ENCODE results near the gene L1TD1.

Gene L1TD1

DNA sequence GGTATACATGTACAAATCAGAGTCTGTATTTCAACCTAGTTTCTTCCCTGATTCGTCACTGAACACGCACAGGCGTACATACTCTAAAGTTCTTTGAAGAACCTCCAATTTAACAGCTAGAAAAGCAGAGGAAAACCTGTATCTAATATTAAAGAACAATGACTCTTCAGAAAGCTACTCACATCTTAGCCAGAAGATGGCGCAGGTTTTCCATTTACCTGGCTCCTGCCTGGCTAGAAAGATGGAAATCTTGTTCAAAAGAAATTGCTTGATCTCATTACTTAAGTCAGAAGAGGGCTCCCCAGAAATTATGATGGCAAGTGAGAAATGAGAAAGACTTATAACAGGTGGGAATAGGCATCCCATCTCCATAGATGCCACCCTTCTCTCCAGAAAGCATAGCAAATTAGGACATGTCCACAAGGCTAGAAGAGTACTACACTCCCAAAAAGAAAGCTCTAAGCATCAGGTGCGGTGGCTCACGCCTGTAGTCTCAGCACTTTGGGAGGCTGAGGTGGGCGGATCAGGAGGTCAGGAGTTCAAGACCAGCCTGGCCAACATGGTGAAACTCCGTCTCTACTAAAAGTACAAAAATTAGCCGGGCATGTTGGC is 19.0 kb upstream of the L1TD1 start:
- Histone ChIP-seq H3K9me2 (replicated peaks; ENCODE audit: control insufficient read depth, low read length) (no peaks in the 10 kb centered on the region), H3K27ac (ENCODE audit: low read depth, low read length) (no peak overlapping the region), H3K36me3 (ENCODE audit: control insufficient read depth, low read length) (no peaks in the 10 kb centered on the region), H3K4me2 (ENCODE audit: low read length) (no peak overlapping the region), H3K4me1 (ENCODE audit: control insufficient read depth, low read length) (no peaks in the 10 kb centered on the region), H3K4me3 (ENCODE audit: low read length) (no peak overlapping the region), H3K27me3 (ENCODE audit: control insufficient read depth, low read length) (no peaks in the 10 kb centered on the region), H3K9me3 (ENCODE audit: control insufficient read depth, insufficient read depth, low read length) (no peaks in the 10 kb centered on the region), H3F3A (ENCODE audit: control insufficient read depth, insufficient read depth) (no peaks in the 10 kb centered on the region), H4K20me1 (ENCODE audit: control insufficient read depth, insufficient read depth, low read depth, low read length) (no peaks in the 10 kb centered on the region), H3K79me2 (ENCODE audit: control insufficient read depth, low read length) (no peaks in the 10 kb centered on the region)
- TF ChIP-seq EZH2phosphoT487 (IDR thresholded peaks at IDR 0.05; ENCODE audit: borderline replicate concordance, low read length), result no peak
- TF ChIP-seq, protein P1, sequence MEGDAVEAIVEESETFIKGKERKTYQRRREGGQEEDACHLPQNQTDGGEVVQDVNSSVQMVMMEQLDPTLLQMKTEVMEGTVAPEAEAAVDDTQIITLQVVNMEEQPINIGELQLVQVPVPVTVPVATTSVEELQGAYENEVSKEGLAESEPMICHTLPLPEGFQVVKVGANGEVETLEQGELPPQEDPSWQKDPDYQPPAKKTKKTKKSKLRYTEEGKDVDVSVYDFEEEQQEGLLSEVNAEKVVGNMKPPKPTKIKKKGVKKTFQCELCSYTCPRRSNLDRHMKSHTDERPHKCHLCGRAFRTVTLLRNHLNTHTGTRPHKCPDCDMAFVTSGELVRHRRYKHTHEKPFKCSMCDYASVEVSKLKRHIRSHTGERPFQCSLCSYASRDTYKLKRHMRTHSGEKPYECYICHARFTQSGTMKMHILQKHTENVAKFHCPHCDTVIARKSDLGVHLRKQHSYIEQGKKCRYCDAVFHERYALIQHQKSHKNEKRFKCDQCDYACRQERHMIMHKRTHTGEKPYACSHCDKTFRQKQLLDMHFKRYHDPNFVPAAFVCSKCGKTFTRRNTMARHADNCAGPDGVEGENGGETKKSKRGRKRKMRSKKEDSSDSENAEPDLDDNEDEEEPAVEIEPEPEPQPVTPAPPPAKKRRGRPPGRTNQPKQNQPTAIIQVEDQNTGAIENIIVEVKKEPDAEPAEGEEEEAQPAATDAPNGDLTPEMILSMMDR (IDR thresholded peaks at IDR 0.05; ENCODE audit: low read depth, low read length, poor library complexity, severe bottlenecking), result peak; percentile 82

DNA sequence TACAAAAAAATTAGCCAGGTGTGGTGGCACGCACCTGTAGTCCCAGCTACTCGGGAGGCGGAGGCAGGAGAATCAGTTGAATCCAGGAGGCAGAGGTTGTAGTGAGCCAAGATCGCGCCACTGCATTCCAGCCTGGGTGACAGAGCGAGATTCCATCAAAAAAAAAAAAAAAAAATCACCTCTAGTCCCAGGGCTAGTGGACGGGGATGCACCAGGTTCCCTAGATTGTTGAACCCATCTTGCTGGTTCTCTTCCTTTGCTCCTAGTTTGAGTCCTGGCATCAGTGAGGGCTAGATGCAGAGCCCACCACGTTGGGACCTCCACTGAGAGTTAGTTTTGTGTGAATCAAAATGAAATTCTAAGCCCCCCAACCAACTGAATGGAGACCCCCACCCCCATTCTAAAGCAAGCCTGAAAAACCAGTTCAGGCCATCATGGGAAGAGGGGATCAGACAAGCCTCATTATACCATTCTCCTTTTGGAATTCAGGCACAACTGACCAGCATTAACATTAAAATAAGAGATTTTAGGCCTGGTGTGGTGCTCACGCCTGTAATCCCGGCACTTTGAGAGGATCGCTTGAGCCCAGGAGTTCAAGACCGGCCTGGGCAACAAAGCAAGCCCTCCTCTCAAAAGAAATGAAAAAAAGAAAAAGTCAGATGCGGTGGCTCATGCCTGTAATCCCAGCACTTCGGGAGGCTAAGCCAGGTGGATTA is 17.9 kb upstream of the L1TD1 start:
- Histone ChIP-seq H3K27ac (ENCODE audit: low read depth, low read length) (no peak overlapping the region), H3K4me1 (ENCODE audit: control insufficient read depth, low read length) (no peaks in the 10 kb centered on the region), H3K4me2 (ENCODE audit: low read length) (no peak overlapping the region), H3K4me3 (ENCODE audit: low read length) (no peak overlapping the region), H3K9me3 (ENCODE audit: control insufficient read depth, insufficient read depth, low read length) (no peaks in the 10 kb centered on the region), H3F3A (ENCODE audit: control insufficient read depth, insufficient read depth) (no peaks in the 10 kb centered on the region), H3K36me3 (ENCODE audit: control insufficient read depth, low read length) (no peaks in the 10 kb centered on the region), H3K79me2 (ENCODE audit: control insufficient read depth, low read length) (no peaks in the 10 kb centered on the region), H4K20me1 (ENCODE audit: control insufficient read depth, insufficient read depth, low read depth, low read length) (no peaks in the 10 kb centered on the region), H3K9me2 (replicated peaks; ENCODE audit: control insufficient read depth, low read length) (no peaks in the 10 kb centered on the region), H3K27me3 (ENCODE audit: control insufficient read depth, low read length) (0 out of 2 replicates have a peak, but pooled peaks cover 4% of the 10 kb centered on the region)
- TF ChIP-seq, protein P1 (IDR thresholded peaks at IDR 0.05; ENCODE audit: low read depth, low read length, poor library complexity, severe bottlenecking), result no peak
- TF ChIP-seq EZH2phosphoT487 (IDR thresholded peaks at IDR 0.05; ENCODE audit: borderline replicate concordance, low read length), result no peak

DNA sequence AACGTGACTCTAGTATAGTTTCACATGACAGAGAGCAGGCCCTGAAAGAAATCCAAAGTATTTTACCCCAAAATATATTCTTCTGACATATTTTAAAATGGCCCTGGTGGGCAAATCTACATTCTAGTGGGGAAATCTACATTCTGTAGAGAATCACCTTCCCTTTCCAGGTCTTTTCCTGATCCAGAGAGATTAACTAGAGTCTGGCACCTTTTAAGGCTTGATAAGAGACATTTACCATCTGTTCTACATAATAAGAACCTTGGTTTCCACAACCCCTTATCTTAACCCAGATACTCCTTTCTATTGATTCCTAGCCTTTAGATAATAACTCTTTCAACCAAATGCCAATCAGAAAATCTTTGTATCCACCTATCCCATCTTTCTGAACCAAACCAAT is 17.0 kb upstream of the L1TD1 start:
- Histone ChIP-seq H4K20me1 (ENCODE audit: control insufficient read depth, insufficient read depth, low read depth, low read length) (no peaks in the 10 kb centered on the region), H3F3A (ENCODE audit: control insufficient read depth, insufficient read depth) (no peaks in the 10 kb centered on the region), H3K27ac (ENCODE audit: low read depth, low read length) (no peak overlapping the region), H3K79me2 (ENCODE audit: control insufficient read depth, low read length) (no peaks in the 10 kb centered on the region), H3K36me3 (ENCODE audit: control insufficient read depth, low read length) (no peaks in the 10 kb centered on the region), H3K9me2 (replicated peaks; ENCODE audit: control insufficient read depth, low read length) (no peaks in the 10 kb centered on the region), H3K4me3 (ENCODE audit: low read length) (no peak overlapping the region), H3K9me3 (ENCODE audit: control insufficient read depth, insufficient read depth, low read length) (no peaks in the 10 kb centered on the region), H3K4me2 (ENCODE audit: low read length) (no peak overlapping the region), H3K27me3 (ENCODE audit: control insufficient read depth, low read length) (0 out of 2 replicates have a peak, but pooled peaks cover 4% of the 10 kb centered on the region), H3K4me1 (ENCODE audit: control insufficient read depth, low read length) (no peaks in the 10 kb centered on the region)
- TF ChIP-seq, protein P1 (IDR thresholded peaks at IDR 0.05; ENCODE audit: low read depth, low read length, poor library complexity, severe bottlenecking), result no peak
- no peak for TF ChIP-seq EZH2phosphoT487 (IDR thresholded peaks at IDR 0.05; ENCODE audit: borderline replicate concordance, low read length)

All from DOHH2 (cell line).